GM23338 (cell line): ENCODE data around the gene SLC25A4. TPM values are rescaled to one million over a fixed set of nuclear protein-coding genes. Genes with fewer than 3 reads are reported as not detected.

Source experiments
- ATAC-seq: fragments of 200-7000 bp; cut with Tn5 transposase; 3 replicates; pipeline ENCODE4 v1.9.1; 2020
- DNase-seq: peaks from one replicate; pipeline ENCODE4 v3.0.0-alpha.2; 2015; ENCODE audit warnings: low spot score
- H2AFZ ChIP-seq: fragments of 200-600 bp; sonication (generic); 2 replicates; pipeline ENCODE4 v1.8.0; 2016; ENCODE audit warnings: antibody characterized with exemption, mild to moderate bottlenecking, moderate library complexity
- H3F3A ChIP-seq: fragments of 200-600 bp; sonication (generic); replicated peaks from 2 replicates; pipeline ENCODE4 v1.8.0; 2017; ENCODE audit warnings: antibody characterized with exemption, mixed run types, low read depth
- H3K27ac ChIP-seq: fragments of 200-600 bp; sonication (generic); 2 replicates; pipeline ENCODE4 v1.6.1; 2016; ENCODE audit warnings: low read depth
- H3K27me3 ChIP-seq: fragments of 200-600 bp; sonication (generic); 2 replicates; pipeline ENCODE4 v1.8.0; 2016; ENCODE audit warnings: mild to moderate bottlenecking, mixed run types, moderate library complexity; ENCODE audit not compliant: insufficient read depth
- H3K36me3 ChIP-seq: fragments of 200-600 bp; sonication (generic); 2 replicates; pipeline ENCODE4 v1.8.0; 2016; ENCODE audit warnings: mild to moderate bottlenecking; ENCODE audit not compliant: insufficient read depth
- H3K4me1 ChIP-seq: fragments of 200-600 bp; sonication (generic); 2 replicates; pipeline ENCODE4 v1.8.0; 2016; ENCODE audit warnings: mild to moderate bottlenecking, moderate library complexity; ENCODE audit not compliant: insufficient read depth
- H3K4me2 ChIP-seq: fragments of 200-600 bp; sonication (generic); 2 replicates; pipeline ENCODE4 v1.7.1; 2017; ENCODE audit warnings: mixed run types
- H3K4me3 ChIP-seq: fragments of 200-600 bp; sonication (generic); 2 replicates; pipeline ENCODE4 v1.6.1; 2016; ENCODE audit warnings: mixed run types
- H3K79me2 ChIP-seq: fragments of 200-600 bp; sonication (generic); replicated peaks from 2 replicates; pipeline ENCODE4 v1.8.0; 2017; ENCODE audit warnings: mild to moderate bottlenecking; ENCODE audit not compliant: insufficient read depth
- H3K9me2 ChIP-seq: fragments of 200-600 bp; sonication (generic); 2 replicates; pipeline ENCODE4 v1.8.0; 2017; ENCODE audit not compliant: insufficient read depth
- H4K20me1 ChIP-seq: fragments of 200-600 bp; sonication (generic); replicated peaks from 2 replicates; pipeline ENCODE4 v1.8.0; 2017; ENCODE audit warnings: mild to moderate bottlenecking; ENCODE audit not compliant: insufficient read depth
- H3K27ac Mint-ChIP-seq: 2 replicates; pipeline ENCODE4 v1.8.0; 2020; ENCODE audit warnings: inconsistent platforms, mild to moderate bottlenecking, moderate library complexity, mixed read lengths
- H3K27me3 Mint-ChIP-seq: 3 replicates; pipeline ENCODE4 v1.8.0; 2022; ENCODE audit warnings: low read depth, mild to moderate bottlenecking, moderate library complexity, mixed read lengths, inconsistent platforms; ENCODE audit not compliant: insufficient read depth, poor library complexity
- H3K36me3 Mint-ChIP-seq: 3 replicates; pipeline ENCODE4 v1.8.0; 2021; ENCODE audit warnings: low read depth, mild to moderate bottlenecking, inconsistent platforms, moderate library complexity, mixed read lengths
- H3K4me1 Mint-ChIP-seq: 3 replicates; pipeline ENCODE4 v1.8.0; 2020; ENCODE audit warnings: mild to moderate bottlenecking, inconsistent platforms, mixed read lengths
- H3K4me3 Mint-ChIP-seq: 3 replicates; pipeline ENCODE4 v1.8.0; 2021; ENCODE audit warnings: moderate library complexity, mild to moderate bottlenecking, inconsistent platforms, mixed read lengths
- H3K9me3 Mint-ChIP-seq: 3 replicates; pipeline ENCODE4 v1.8.0; 2020; ENCODE audit warnings: moderate library complexity, mild to moderate bottlenecking, inconsistent platforms, mixed read lengths
- CREB1 ChIP-seq: fragments of 250-450 bp; sonication (Bioruptor Pico); IDR thresholded peaks from 2 replicates; pipeline ENCODE4 v1.5.0; 2020; ENCODE audit warnings: low read depth, mild to moderate bottlenecking, moderate library complexity
- CTCF ChIP-seq, 2 experiments: fragments of 200-600 bp in 1 of 2; sonication (generic) in 1 of 2; conservative IDR thresholded peaks; 2 replicates each; pipeline versions ENCODE4 v1.5.1 to v1.6.1; 2016 to 2017; ENCODE audit warnings: antibody characterized with exemption in 2 of 2, low read depth in 2 of 2, mild to moderate bottlenecking in 2 of 2, moderate library complexity in 1 of 2
- JUNB ChIP-seq: IDR thresholded peaks from one replicate; pipeline ENCODE4 v1.6.1; 2016; ENCODE audit warnings: antibody characterized with exemption; ENCODE audit not compliant: unreplicated experiment
- NANOG ChIP-seq: IDR thresholded peaks from 2 replicates; pipeline ENCODE4 v1.6.1; 2016; ENCODE audit warnings: antibody characterized with exemption, borderline replicate concordance
- REST ChIP-seq: IDR thresholded peaks from one replicate; pipeline ENCODE4 v1.6.1; 2018; ENCODE audit warnings: antibody characterized with exemption; ENCODE audit not compliant: unreplicated experiment
- STAT1 ChIP-seq: IDR thresholded peaks from one replicate; pipeline ENCODE4 v1.6.1; 2016; ENCODE audit warnings: antibody characterized with exemption; ENCODE audit not compliant: unreplicated experiment
- ZNF462 ChIP-seq: fragments of 250-450 bp; sonication (Bioruptor Pico); IDR thresholded peaks from 2 replicates; pipeline ENCODE4 v1.5.0; 2020; ENCODE audit warnings: mild to moderate bottlenecking, moderate library complexity
- polyA plus RNA-seq: library from polyadenylated mRNA; unstranded; fragments of >200 nt; fragmentation: Nextera tagmentation; extraction: Ambion mirVana; gene quantifications from 2 replicates; pipeline ENCODE4 v1.2.1, GENCODE V29; 2016
- total RNA-seq: library from RNA; depleted of rRNA; stranded (reverse); fragments of >200 nt; shearing (Covaris generic); gene quantifications from 2 replicates; pipeline ENCODE4 v1.2.3, GENCODE V29; 2014

The SLC25A4 gene
- total and polyA plus RNA-seq, 2 experiments from 2014 or later, result 43.6 to 66.5 TPM

- Mint-ChIP-seq H3K9me3 (no peaks in the 10 kb centered on the region), H3K4me3 (no peak overlapping the region), H3K4me1 (peaks cover 18% of the 10 kb centered on the region), H3K36me3 (no peaks in the 10 kb centered on the region), H3K27me3 (peaks cover 8% of the 10 kb centered on the region), H3K27ac (no peak overlapping the region)
- TF ChIP-seq REST (no peak), STAT1 (no peak), NANOG (no peak), CTCF (conservative IDR thresholded peaks at IDR 0.05; ENCODE audit: low read depth in 2 of 2) (no peak), CREB1 (CRISPR knock-in tag) (no peak), ZNF462 (CRISPR knock-in tag) (no peak), JUNB (no peak)
- Histone ChIP-seq H3K4me3 (no peak overlapping the region), H3F3A (no peaks in the 10 kb centered on the region), H4K20me1 (no peaks in the 10 kb centered on the region), H3K79me2 (no peaks in the 10 kb centered on the region), H3K4me2 (no peak overlapping the region), H2AFZ (peak overlapping the region; percentile 11; the same call in 1 of the 2 replicates), H3K9me2 (no peaks in the 10 kb centered on the region), H3K4me1 (peaks cover 6% of the 10 kb centered on the region; the same call in 1 of the 2 replicates), H3K27ac (no peak overlapping the region), H3K36me3 (no peaks in the 10 kb centered on the region), H3K27me3 (no peaks in the 10 kb centered on the region)
- DNase-seq, result no peak
- ATAC-seq, result no peak
These were observed 43.1 kb upstream of the SLC25A4 start for GRCh38 chr4:185099940-185100339.
